ENCODE results near the gene EFR3B.
A peak's percentile ranks its signal among the peaks of the same experiment; 100 is the strongest.

EFR3B gene

GRCh38 chr2:25036221-25036559, 5.7 kb upstream of the EFR3B start:
- no peak for DNase-seq

DNA sequence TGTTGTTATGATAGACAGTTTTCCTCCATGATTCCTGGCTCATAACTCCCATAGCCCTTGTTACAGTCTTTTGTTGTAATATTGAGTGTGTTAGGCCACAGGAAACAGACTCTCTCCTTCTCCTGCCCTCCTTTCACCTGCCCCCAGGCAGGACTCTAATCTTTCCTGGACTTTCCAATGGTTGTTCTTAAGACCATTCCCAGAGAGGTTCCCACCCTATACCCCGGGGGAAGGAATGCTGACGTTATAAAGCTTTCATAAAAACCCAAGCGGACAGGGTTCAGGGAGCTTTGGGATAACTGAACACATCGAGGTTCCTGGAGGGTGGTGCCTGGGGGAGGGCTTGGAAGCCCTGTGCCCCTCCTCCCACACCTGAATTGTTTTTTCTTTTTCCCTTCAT, 2.8 kb upstream of the EFR3B start:
- no peak for DNase-seq

GRCh38 chr2:25041307-25041927, 459 bp upstream of the EFR3B start:
- peak; percentile 59 for DNase-seq

GRCh38 chr2:25042321-25043240, 705 bp downstream of the EFR3B start:
- DNase-seq: peak; percentile 63

DNA sequence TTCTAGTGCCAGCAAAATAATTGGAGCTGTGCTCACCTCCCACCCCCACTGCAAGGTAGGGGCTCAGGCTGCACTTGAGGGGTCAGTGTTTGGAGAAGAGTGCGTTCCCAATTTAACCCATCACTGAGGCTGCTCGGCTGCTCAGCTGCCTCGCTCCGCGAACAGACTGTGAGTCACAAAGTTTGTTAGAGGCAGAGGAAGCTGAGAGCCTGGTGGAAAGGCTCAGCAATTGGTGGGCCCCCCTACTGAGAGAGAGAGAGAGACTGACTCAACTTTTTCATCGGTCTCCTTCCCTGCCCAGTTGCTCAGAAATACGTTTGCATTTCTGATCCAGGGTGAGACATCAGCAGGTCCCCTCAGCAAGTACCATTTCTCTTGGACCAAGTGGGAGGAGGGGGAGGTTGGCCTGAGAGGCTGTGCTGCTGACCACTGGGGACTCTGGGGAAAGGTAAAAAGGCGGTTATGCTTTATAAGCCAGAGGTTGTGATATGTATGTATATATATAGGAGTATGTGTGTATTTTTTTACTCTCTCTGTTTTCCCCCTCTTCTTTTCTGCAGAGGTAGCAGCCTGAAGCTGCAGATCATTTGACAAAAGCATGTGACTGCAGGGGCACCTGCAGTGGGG, 1.5 kb downstream of the EFR3B start:
- DNase-seq: no peak

DNA sequence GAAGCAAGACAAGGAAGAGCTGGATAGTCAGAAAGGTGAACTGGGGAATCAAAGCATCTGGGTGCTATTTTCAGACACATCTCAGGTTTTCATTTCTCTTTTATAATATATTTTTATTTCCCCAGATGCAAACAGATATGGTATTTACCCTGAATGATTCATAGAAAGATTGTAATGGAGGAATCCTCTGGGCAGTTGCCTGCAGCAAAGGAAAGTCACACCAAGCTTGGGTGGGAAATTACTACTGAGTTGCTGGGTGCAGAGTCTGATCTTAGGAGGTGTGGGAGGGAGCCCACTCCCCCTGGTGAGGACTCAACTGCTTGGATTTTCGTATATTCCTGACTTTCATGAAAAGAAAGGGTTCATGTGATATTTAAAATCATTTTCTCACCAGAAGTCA, 2.1 kb downstream of the EFR3B start:
- DNase-seq: no peak

DNA sequence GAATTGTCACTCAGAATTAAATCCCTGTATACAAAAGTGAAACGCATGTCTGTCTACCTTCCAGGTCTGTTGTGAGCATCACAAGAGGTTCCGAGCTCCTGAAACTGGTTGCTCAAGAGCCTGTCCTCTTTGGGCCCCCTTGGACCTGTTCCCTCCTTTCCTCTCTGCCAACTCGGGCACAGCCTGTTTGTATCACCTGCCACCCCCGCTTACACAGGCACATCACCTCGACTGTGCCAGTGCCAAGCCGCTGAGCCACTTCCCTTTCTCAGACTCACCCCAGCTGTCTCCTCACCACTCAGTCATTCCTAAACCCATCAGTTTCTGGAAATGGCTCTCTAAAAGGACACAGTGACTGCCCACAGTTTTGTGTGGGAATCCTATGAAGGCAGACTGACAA, 3.1 kb downstream of the EFR3B start:
- no peak for DNase-seq

DNA sequence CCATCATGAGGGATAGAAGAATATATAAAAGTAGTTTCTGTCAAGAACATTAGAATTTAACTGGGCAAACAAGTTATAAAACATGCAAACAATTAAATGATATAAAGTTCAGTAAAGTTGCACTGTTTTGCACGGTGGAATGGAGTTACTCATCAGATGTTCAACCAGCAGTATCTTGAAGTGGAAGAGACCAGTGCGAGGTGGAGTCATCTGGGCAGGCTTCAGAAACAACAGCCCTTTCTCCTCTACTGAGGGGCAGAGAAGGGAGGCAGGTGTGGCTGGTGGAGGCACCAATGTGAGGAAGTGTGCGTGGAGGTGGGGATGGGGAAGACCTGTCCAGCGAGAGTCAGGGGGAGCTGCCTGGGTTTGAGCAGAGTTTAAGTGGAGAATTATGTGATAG, 7.5 kb downstream of the EFR3B start:
- no peak for DNase-seq

GRCh38 chr2:25050128-25050527, 8.3 kb downstream of the EFR3B start:
- no peak for DNase-seq

DNA sequence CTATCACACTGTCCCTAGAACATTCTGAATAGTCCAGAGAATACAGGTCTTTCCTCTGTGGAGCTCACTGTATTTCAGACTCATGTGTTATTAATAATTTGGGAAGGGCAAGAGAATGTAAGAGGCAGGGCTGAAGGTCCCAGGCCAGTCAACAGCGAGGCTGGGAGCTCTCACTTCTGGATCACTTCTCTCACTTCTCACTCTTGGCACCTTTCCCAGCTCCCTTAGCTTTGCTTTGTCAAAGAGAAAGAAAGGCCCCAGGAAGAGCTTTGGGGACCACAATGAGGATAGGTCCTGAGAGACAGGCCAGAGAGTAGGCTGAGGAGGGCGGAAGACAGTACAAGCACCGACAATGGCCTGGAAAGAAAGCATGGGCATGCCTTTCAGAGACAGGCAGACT, 11.2 kb downstream of the EFR3B start:
- no peak for DNase-seq

GRCh38 chr2:25054720-25055119, 12.8 kb downstream of the EFR3B start:
- no peak for DNase-seq

GRCh38 chr2:25055376-25055920, 13.6 kb downstream of the EFR3B start:
- no peak for DNase-seq

GRCh38 chr2:25056098-25056821, 14.4 kb downstream of the EFR3B start:
- DNase-seq: no peak

GRCh38 chr2:25062511-25062917, 20.6 kb downstream of the EFR3B start:
- DNase-seq: peak; percentile 42

- no peak for DNase-seq
Measured at GRCh38 chr2:25063876-25064660, 22.2 kb downstream of the EFR3B start.

GRCh38 chr2:25065768-25066167, 23.9 kb downstream of the EFR3B start:
- no peak for DNase-seq

- no peak for DNase-seq
Measured at GRCh38 chr2:25066455-25066854, 24.6 kb downstream of the EFR3B start.

DNA sequence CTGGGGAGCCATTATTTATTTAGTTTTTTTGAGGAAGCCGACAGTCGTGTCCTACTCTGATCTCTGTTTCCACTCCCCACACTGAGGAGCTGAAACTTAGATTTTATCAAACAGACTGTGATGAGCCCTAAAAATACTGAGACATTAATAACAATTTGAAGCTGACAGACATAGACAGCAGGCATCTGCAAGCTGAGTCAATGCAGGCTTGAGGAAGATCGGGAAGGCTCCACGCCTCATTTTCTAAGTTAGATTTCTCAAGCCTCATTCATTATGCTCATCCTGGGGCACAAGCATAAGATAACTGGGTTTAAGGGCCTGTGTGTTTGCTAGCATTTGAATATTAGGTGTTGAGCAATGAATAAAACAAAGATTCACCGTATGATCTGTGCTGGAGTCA, 26.3 kb downstream of the EFR3B start:
- no peak for DNase-seq

GRCh38 chr2:25071966-25072365, 30.1 kb downstream of the EFR3B start:
- DNase-seq: no peak

GRCh38 chr2:25072606-25073005, 30.7 kb downstream of the EFR3B start:
- DNase-seq: no peak

DNA sequence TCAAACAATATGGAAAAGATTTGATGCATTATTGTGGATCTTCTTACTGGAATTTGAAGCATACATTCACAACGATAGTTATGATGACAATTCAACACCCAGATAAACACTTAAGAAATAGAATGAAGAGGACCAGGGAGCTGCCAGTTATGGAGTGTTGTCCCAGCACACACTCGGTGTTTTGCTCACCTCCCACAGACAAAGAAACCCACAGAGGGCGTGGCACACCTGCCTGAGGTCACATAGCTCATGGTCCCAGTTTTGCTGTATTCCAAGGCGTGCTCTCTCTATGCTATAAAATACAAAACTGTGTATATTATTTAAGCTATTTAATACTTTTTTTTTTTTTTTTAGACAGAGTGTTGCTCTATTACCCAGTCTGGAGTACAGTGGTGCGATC, 31.1 kb downstream of the EFR3B start:
- no peak for DNase-seq

DNA sequence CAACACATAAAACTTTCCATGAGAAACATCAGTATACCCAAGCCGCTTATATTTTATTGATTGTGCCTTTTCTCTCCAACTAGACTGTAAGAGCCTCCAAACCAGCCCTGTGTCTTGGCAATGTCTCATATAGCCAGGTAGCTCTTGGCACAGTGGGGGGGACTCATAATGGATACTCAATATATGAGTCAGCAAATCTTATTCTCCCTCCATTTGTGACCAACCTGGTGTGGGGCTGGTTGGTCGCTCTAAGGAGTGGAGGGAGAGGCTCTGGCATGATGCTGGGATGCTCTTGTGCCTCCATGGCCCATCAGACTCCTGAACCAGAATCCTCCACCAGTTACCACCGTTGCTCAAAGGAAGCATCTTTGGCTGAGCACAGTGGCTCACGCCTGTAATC, 32.0 kb downstream of the EFR3B start:
- DNase-seq: no peak

Data from left hindlimb (tissue), 1 donor.